Hematopoietic multipotent progenitor cell treated with erythropoietin and hydrocortisone succinate and interleukin-3 and kit ligand, for 15 days (in vitro differentiated cells): ENCODE data around the gene CRIM1.

Source experiments
- DNase-seq: peaks from one replicate; pipeline ENCODE4 v3.0.0-alpha.2; 2015; ENCODE audit warnings: low spot score

Gene CRIM1

GRCh38 chr2:36459725-36460137 is 104.2 kb downstream of the CRIM1 start:
- no peak for DNase-seq

DNA sequence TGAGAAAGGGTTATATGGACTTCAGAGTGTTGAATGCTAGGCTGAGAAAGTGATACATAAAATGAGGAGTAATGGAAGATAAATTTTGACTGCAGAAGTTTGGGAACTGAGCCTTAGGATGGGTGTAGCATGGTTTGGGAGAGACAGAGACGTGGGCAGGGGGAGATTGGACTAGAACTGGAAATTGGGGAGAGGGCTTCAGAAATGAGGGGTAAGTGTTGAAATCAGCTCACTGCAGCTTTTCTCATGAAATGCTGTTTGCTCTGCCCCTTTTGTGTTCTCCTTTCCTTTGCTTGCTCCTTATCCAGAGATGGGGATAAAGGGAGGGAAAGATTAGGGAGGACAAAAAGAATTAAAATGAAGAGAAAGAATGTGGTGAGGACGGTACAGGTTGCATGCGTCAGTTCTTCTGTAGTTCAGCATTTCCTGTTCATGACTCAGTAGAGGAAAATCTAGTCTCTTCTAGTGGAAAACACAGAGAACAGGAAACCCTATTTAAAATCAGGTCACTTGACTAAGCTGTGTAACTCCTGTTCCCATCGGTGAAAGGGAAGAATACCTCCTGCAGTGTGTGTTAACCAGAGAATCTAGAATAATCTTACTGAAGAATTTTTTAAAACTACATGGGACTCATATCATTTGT is 105.6 kb downstream of the CRIM1 start:
- DNase-seq, result no peak

DNA sequence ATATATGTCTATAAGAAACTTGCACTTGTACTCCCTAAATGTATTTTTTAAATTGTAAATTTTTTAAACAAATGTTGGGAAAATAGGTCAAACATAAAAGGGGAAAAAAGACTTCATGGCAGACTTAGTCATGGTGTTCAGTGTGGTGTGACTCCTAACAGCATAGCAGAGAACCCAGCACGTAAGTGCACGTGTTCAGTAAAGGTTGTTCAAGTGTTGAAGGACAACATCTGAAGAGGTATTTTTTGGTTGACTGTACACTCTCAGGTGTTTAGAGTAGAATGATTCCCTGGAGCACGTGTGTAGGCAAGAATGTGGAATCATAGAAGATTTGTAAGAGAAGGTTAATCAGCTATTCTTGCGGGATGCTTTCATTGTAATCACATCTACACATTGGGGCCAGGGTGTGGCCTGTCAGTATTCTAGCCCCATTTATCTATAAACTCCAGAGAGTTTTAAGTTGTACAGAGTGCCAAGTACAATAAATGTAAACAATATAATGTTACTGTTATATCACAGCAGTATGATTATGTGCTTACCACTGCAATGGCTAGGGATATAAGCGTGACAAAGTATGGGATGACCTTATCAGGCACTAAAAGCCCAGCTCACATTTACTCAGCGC is 106.8 kb downstream of the CRIM1 start:
- no peak for DNase-seq

DNA sequence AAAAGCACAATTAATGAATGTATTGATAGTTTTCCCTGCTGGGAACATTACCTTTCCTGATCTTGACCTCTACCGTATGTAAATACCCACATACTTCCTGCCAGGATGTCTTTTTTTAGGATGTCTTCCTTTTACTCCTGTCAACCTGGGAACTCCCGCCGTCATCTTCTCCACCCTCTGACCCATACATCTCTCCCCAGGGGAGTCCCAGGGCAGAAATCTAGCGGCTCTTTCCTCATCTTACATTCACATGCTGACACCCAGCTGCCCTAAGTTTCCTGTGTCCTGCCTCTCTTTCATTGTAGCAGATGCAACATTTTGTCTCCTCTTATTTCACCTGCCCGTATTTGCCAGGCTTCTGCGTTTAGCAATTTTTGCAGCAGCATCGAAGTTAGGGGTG is 107.8 kb downstream of the CRIM1 start:
- DNase-seq, result no peak

GRCh38 chr2:36464006-36464721 is 108.6 kb downstream of the CRIM1 start:
- no peak for DNase-seq

DNA sequence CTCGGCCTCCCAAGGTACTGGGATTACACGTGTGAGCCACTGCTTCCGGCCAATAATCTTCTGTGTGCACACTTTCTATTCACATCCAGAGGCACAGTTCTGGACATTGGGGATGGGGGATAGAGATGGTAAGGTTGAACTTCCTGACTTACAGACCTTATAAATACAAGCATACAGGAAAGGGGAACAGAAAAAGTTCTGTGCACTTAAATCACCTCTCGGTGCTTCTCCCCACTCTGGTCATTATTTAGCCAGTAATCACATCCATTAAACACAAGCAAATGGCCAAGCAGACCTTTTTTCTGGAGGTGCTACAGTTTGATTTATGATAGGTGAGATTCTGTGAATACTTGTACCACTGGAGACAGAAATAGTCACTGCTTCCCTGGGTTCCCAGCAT is 110.6 kb downstream of the CRIM1 start:
- DNase-seq, result no peak

GRCh38 chr2:36468463-36469105 is 113.0 kb downstream of the CRIM1 start:
- DNase-seq, result no peak

- no peak for DNase-seq
Observed at GRCh38 chr2:36469106-36469477, 113.5 kb downstream of the CRIM1 start.

- no peak for DNase-seq
Observed at GRCh38 chr2:36469710-36470109, 114.1 kb downstream of the CRIM1 start.

GRCh38 chr2:36473230-36473629 is 117.7 kb downstream of the CRIM1 start:
- no peak for DNase-seq

DNA sequence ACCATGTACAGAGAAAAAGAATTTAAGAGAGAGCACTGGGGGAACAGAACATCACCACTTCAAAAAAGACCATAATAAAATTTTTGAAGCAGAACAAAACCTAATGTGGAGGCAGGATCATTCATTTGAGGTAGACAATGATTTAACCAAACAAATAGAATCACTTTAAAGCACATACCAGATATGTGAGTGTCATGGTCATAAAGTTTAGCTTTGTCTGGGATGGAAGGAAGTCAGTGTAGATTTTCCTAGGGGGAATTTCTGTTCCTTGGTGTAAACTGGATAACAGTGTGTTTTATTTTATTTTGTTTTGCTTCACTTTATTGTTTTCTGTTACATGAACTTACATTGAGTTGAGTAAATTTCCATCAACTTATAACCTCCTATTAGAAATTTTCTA is 120.8 kb downstream of the CRIM1 start:
- no peak for DNase-seq

DNA sequence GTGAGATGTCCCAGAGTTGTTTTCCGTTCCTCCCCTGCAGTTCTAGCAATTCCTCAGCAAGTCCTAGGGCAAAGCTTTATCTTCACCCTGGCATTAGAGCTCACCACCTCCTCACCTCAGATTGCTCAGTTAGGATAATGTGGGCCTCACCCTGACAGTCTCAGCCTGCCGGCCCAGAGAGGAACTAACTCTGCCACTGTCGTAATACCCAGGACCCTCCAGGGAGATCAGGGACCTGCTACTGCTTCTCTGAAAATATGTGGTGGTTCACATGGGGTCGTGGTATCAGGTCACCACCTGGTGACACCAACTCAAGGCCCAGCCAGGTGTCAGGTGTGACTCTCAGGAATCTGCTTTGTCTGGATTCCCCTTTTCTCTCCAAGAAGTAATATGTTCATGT is 121.7 kb downstream of the CRIM1 start:
- DNase-seq, result no peak

GRCh38 chr2:36477746-36478145 is 122.2 kb downstream of the CRIM1 start:
- no peak for DNase-seq

GRCh38 chr2:36478332-36478738 is 122.8 kb downstream of the CRIM1 start:
- no peak for DNase-seq

GRCh38 chr2:36478999-36479398 is 123.4 kb downstream of the CRIM1 start:
- DNase-seq, result no peak

DNA sequence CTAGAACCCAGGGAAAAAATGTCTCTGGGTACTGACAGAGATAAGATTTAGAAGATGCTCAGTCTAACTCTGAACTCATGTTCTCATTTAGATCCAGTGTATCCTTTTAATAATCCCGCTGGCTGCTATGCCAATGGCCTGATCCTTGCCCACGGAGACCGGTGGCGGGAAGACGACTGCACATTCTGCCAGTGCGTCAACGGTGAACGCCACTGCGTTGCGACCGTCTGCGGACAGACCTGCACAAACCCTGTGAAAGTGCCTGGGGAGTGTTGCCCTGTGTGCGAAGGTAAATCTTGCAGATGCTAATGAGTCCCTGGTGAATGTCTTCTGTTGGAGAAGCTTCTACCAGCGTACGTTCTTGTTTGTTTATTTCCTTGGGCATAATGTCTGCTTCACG is 123.8 kb downstream of the CRIM1 start:
- no peak for DNase-seq

- DNase-seq, result no peak
Observed at GRCh38 chr2:36480028-36480427, 124.5 kb downstream of the CRIM1 start.

DNA sequence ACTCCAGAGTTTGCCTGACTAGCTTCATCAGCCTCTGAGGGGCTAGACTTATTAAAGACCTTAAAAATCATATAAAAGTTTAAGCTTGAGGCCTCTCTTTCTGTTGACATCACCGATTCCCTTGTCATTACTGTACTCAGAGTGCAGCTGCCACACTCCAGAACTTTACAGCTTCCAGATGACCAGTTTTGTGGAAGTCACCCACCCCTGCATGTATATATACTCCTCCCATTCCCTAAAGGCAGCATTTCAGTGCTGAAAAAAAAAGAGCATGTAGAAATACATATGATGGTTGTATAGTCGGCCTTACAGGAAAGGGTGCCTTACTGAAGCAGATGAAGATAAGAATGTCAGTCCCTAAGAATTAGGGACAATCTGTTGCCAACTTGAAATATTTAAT is 125.1 kb downstream of the CRIM1 start:
- DNase-seq, result no peak

DNA sequence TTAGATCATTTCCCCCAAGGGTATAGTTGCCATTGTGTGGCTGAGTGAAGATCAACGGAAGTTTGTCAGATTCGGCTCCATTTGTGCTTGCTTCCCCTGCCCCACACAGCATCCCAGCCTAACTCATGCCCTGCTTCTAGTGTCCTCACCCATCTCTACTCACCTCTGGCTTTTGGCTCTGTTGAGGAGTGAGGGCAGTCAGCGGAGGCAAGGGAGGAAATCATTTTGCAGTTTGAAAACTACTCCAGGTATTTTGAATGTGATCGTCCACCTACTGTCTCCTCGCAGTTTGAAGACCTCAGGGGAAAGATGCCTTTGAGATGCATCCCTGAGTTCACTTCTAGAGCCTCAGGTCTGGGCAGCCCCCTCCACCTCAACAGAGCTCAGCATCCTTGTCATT is 126.1 kb downstream of the CRIM1 start:
- DNase-seq, result no peak

DNA sequence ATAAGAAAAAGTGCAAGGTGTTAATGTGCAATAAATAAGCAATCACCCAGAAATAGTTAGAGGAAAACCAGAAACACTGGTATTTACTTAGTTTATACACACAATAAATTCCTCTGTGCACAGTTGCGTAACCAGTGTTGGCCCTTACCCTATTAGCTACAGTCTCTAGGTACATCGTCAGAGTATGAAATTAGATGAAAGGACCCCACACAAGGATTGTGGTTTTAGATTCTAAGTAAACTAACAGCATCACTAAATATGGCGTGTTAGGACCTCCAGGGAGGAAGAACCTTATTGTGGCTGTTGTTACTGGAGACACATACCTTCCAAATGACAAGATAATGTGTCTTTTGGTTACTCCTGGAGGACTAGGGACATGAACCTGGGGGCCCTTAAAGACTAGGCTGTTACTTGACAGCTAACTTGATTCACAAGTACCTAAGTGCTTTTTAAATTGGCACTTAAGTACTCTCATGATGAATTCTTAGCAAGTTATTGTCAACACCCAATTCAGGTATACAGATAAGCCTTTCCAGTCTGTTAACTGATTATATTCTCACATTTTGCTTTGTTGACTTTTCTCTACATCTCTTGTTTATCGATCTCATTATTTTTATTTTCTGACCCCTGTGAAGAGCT is 127.1 kb downstream of the CRIM1 start:
- no peak for DNase-seq

DNA sequence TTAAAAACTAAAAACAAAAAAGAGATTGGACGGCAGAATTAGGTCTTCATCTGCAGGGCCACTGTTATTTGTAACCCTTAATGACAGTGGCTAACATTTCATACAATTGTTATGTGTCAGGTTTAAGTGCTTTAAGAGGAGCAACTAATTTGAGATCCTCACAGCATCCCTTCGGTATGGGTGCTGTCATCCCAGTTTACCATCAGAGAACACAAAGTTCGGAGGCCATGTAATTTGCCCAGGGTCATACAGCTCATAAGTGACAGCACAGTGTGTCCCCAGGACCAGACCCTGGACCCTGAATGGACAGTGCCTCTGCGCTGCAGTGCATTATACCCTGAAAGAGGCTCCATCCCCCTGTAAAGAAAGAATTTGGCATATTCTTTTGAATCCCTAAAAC is 127.7 kb downstream of the CRIM1 start:
- DNase-seq, result no peak

- DNase-seq, result no peak
Observed at GRCh38 chr2:36484454-36484853, 128.9 kb downstream of the CRIM1 start.

DNA sequence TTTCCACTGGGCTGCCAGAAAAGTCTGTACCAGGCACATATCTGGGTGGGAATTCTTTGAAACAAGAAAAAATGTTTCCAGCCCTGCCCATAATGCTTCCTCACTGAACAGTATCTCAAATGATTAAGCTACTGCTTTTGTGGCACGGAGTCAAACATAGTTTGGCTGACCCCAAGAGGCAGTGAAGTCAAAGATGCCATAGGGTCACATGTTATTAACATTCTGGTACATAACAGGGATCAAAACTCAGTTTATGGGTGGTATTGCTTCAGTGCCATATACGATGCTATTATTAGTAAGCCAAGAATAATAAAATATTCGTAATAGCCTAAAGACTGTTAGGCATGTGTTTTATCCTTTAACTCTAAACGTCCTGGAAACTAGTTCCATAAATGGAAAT is 129.9 kb downstream of the CRIM1 start:
- no peak for DNase-seq
